HL-60 (cell line): ENCODE data around the gene PAPOLA.

Experiments used
- POLR2AphosphoS5 ChIP-seq: IDR thresholded peaks from 2 replicates; pipeline ENCODE4 v1.6.1; 2012; ENCODE audit warnings: low read depth
- TF ChIP-seq, protein P1 (sequence below): IDR thresholded peaks from one replicate; pipeline ENCODE4 v1.5.1; 2011; ENCODE audit warnings: low read length, control low read depth, inconsistent platforms; ENCODE audit not compliant: insufficient read depth
- TF ChIP-seq, protein P2 (sequence below): IDR thresholded peaks from 2 replicates; pipeline ENCODE4 v1.6.1; 2012; ENCODE audit warnings: low read depth; ENCODE audit not compliant: insufficient replicate concordance

DNA sequence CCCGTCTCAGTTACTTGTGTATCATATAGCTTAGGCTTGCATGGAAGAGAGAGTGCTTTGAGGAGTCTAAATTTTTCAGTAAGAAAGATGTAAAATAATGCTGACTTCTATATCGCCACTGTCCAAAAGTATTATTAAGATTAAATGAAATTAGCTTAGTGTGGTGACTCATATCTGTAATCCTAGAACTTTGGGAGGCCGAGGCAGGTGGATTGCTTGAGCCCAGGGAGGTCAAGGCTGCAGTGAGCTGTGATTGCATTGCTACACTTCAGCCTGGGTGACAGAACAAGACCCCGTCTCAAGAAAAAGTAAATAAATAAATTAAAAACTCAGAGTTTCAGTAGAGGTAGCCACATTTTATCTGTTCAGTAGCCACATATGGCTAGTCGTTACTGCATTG is 23.3 kb downstream of the PAPOLA start:
- TF ChIP-seq POLR2AphosphoS5: no peak
- TF ChIP-seq, protein P1, sequence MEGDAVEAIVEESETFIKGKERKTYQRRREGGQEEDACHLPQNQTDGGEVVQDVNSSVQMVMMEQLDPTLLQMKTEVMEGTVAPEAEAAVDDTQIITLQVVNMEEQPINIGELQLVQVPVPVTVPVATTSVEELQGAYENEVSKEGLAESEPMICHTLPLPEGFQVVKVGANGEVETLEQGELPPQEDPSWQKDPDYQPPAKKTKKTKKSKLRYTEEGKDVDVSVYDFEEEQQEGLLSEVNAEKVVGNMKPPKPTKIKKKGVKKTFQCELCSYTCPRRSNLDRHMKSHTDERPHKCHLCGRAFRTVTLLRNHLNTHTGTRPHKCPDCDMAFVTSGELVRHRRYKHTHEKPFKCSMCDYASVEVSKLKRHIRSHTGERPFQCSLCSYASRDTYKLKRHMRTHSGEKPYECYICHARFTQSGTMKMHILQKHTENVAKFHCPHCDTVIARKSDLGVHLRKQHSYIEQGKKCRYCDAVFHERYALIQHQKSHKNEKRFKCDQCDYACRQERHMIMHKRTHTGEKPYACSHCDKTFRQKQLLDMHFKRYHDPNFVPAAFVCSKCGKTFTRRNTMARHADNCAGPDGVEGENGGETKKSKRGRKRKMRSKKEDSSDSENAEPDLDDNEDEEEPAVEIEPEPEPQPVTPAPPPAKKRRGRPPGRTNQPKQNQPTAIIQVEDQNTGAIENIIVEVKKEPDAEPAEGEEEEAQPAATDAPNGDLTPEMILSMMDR: no peak
- TF ChIP-seq, protein P2, sequence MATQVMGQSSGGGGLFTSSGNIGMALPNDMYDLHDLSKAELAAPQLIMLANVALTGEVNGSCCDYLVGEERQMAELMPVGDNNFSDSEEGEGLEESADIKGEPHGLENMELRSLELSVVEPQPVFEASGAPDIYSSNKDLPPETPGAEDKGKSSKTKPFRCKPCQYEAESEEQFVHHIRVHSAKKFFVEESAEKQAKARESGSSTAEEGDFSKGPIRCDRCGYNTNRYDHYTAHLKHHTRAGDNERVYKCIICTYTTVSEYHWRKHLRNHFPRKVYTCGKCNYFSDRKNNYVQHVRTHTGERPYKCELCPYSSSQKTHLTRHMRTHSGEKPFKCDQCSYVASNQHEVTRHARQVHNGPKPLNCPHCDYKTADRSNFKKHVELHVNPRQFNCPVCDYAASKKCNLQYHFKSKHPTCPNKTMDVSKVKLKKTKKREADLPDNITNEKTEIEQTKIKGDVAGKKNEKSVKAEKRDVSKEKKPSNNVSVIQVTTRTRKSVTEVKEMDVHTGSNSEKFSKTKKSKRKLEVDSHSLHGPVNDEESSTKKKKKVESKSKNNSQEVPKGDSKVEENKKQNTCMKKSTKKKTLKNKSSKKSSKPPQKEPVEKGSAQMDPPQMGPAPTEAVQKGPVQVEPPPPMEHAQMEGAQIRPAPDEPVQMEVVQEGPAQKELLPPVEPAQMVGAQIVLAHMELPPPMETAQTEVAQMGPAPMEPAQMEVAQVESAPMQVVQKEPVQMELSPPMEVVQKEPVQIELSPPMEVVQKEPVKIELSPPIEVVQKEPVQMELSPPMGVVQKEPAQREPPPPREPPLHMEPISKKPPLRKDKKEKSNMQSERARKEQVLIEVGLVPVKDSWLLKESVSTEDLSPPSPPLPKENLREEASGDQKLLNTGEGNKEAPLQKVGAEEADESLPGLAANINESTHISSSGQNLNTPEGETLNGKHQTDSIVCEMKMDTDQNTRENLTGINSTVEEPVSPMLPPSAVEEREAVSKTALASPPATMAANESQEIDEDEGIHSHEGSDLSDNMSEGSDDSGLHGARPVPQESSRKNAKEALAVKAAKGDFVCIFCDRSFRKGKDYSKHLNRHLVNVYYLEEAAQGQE: no peak
